GM23248 (cell line): Measurements from ENCODE around the gene VIL1. TPM values are rescaled to one million over a fixed set of nuclear protein-coding genes. Genes with fewer than 3 reads are reported as not detected.

Source experiments
- DNase-seq: peaks from one replicate; pipeline ENCODE4 v3.0.0-alpha.2; 2015
- H2AFZ ChIP-seq: fragments of 200-600 bp; sonication (generic); 2 replicates; pipeline ENCODE4 v1.6.1; 2016; ENCODE audit warnings: antibody characterized with exemption
- H3F3A ChIP-seq: fragments of 200-600 bp; sonication (generic); 2 replicates; pipeline ENCODE4 v1.6.1; 2016; ENCODE audit warnings: mild to moderate bottlenecking, antibody characterized with exemption, mixed run types; ENCODE audit not compliant: insufficient read depth
- H3K27ac ChIP-seq: fragments of 200-600 bp; sonication (generic); 2 replicates; pipeline ENCODE4 v1.5.1; 2016; ENCODE audit warnings: mild to moderate bottlenecking
- H3K27me3 ChIP-seq: fragments of 200-600 bp; sonication (generic); replicated peaks from 2 replicates; pipeline ENCODE4 v1.6.1; 2016; ENCODE audit warnings: mild to moderate bottlenecking; ENCODE audit not compliant: insufficient read depth
- H3K36me3 ChIP-seq: fragments of 200-600 bp; sonication (generic); 2 replicates; pipeline ENCODE4 v1.6.1; 2016; ENCODE audit warnings: low read depth, mild to moderate bottlenecking
- H3K4me1 ChIP-seq: fragments of 200-600 bp; sonication (generic); 2 replicates; pipeline ENCODE4 v1.6.1; 2016; ENCODE audit warnings: mild to moderate bottlenecking; ENCODE audit not compliant: insufficient read depth
- H3K4me2 ChIP-seq: fragments of 200-600 bp; sonication (generic); one replicate; pipeline ENCODE4 v1.6.1; 2016; ENCODE audit warnings: mild to moderate bottlenecking; ENCODE audit not compliant: unreplicated experiment
- H3K4me3 ChIP-seq: fragments of 200-600 bp; sonication (generic); 2 replicates; pipeline ENCODE4 v1.5.1; 2016; ENCODE audit warnings: mild to moderate bottlenecking
- H3K79me2 ChIP-seq: fragments of 200-600 bp; sonication (generic); 2 replicates; pipeline ENCODE4 v1.6.1; 2016; ENCODE audit warnings: mild to moderate bottlenecking; ENCODE audit not compliant: insufficient read depth
- H3K9ac ChIP-seq: fragments of 200-600 bp; sonication (generic); 2 replicates; pipeline ENCODE4 v1.6.1; 2016; ENCODE audit warnings: mild to moderate bottlenecking
- H3K9me2 ChIP-seq: fragments of 200-600 bp; sonication (generic); 2 replicates; pipeline ENCODE4 v1.6.1; 2016; ENCODE audit warnings: mixed run types, mild to moderate bottlenecking, moderate library complexity; ENCODE audit not compliant: insufficient read depth
- H3K9me3 ChIP-seq: fragments of 200-600 bp; sonication (generic); one replicate; pipeline ENCODE4 v1.6.1; 2017; ENCODE audit warnings: low read depth
- H4K20me1 ChIP-seq: fragments of 200-600 bp; sonication (generic); 2 replicates; pipeline ENCODE4 v1.6.0; 2016; ENCODE audit not compliant: insufficient read depth
- EZH2 ChIP-seq: fragments of 200-600 bp; sonication (generic); IDR thresholded peaks from 2 replicates; pipeline ENCODE4 v1.6.1; 2018; ENCODE audit warnings: antibody characterized with exemption, mild to moderate bottlenecking; ENCODE audit not compliant: insufficient read depth, poor library complexity, severe bottlenecking
- EZH2phosphoT487 ChIP-seq: fragments of 200-600 bp; sonication (generic); IDR thresholded peaks from 2 replicates; pipeline ENCODE4 v1.6.1; 2018; ENCODE audit warnings: antibody characterized with exemption, moderate library complexity, mild to moderate bottlenecking, low read depth; ENCODE audit not compliant: insufficient read depth
- WGBS, 2 experiments: methylation state at CpG; one replicate each; pipeline ENCODE4 v1.1.6; 2015 to 2017; ENCODE audit warnings: low lambda C conversion rate in 2 of 2, low coverage in 1 of 2; ENCODE audit errors: missing lambda C conversion rate in 2 of 2; 5-methylcytosine and 5-hydroxymethylcytosine counted together
- in situ Hi-C: fragments of 300-500 bp; cut with MboI; formaldehyde crosslinking; loops from 2 replicates; pipeline ENCODE4 v1.15.0; 2020
- polyA plus RNA-seq: library from polyadenylated mRNA; unstranded; fragments of >200 nt; fragmentation: Nextera tagmentation; extraction: Ambion mirVana; gene quantifications from 2 replicates; pipeline ENCODE4 v1.2.1, GENCODE V29; 2016
- total RNA-seq: library from RNA; depleted of rRNA; stranded (reverse); fragments of >200 nt; shearing (Covaris generic); gene quantifications from 2 replicates; pipeline ENCODE4 v1.2.3, GENCODE V29; 2014

VIL1 gene
- total and polyA plus RNA-seq, 2 experiments from 2014 or later = not detected

GRCh38 chr2:218395826-218396687, 22.9 kb upstream of the VIL1 start:
- no peaks in the 10 kb centered on the region for H3K9me2 ChIP-seq
- peak overlapping the region; percentile 99 for H3K9ac ChIP-seq
- peak overlapping the region; percentile 97 for H3K27ac ChIP-seq
- H3K79me2 ChIP-seq = peaks cover 10% of the 10 kb centered on the region
- H4K20me1 ChIP-seq = no peaks in the 10 kb centered on the region
- peak; percentile 95 for DNase-seq
- H3K4me1 ChIP-seq = peaks cover 13% of the 10 kb centered on the region; the same call in 1 of the 2 replicates
- in situ Hi-C loops = no loop called here
- H3F3A ChIP-seq = peaks cover 15% of the 10 kb centered on the region
- peak overlapping the region; percentile 94 for H2AFZ ChIP-seq
- TF ChIP-seq EZH2phosphoT487 (no peak), EZH2 (no peak)
- WGBS, 2 experiments = 1 to 2% methylated on average over 39 to 57 of the region's 57 CpGs
- peak overlapping the region; percentile 96 for H3K4me2 ChIP-seq
- no peaks in the 10 kb centered on the region for H3K9me3 ChIP-seq
- peak overlapping the region; percentile 95 for H3K4me3 ChIP-seq
- H3K36me3 ChIP-seq = no peaks in the 10 kb centered on the region
- no peaks in the 10 kb centered on the region for H3K27me3 ChIP-seq

- H3K9me3 ChIP-seq = no peaks in the 10 kb centered on the region
- no peaks in the 10 kb centered on the region for H3K9me2 ChIP-seq
- peaks cover 18% of the 10 kb centered on the region for H3K79me2 ChIP-seq
- peak overlapping the region; percentile 96 for H3K4me2 ChIP-seq
- H3K27ac ChIP-seq = peak overlapping the region; percentile 97
- no peaks in the 10 kb centered on the region for H3K27me3 ChIP-seq
- H2AFZ ChIP-seq = peak overlapping the region; percentile 94
- H3K36me3 ChIP-seq = no peaks in the 10 kb centered on the region
- peak; percentile 69 for DNase-seq
- H3K4me1 ChIP-seq = peaks cover 13% of the 10 kb centered on the region; the same call in 1 of the 2 replicates
- in situ Hi-C loops = no loop called here
- peak overlapping the region; percentile 95 for H3K4me3 ChIP-seq
- 1 to 5% methylated on average over 24 to 26 of the region's 27 CpGs for WGBS, 2 experiments
- H4K20me1 ChIP-seq = no peaks in the 10 kb centered on the region
- H3F3A ChIP-seq = peaks cover 15% of the 10 kb centered on the region
- TF ChIP-seq EZH2 (no peak), EZH2phosphoT487 (no peak)
- H3K9ac ChIP-seq = peak overlapping the region; percentile 99
Observed at GRCh38 chr2:218396688-218397462, 22.0 kb upstream of the VIL1 start.

- no peak for DNase-seq
- peak overlapping the region; percentile 99 for H3K9ac ChIP-seq
- in situ Hi-C loops = no loop called here
- peaks cover 24% of the 10 kb centered on the region for H3K79me2 ChIP-seq
- TF ChIP-seq EZH2 (no peak), EZH2phosphoT487 (no peak)
- H3F3A ChIP-seq = peaks cover 15% of the 10 kb centered on the region
- H3K27ac ChIP-seq = peak overlapping the region; percentile 97
- no peaks in the 10 kb centered on the region for H3K9me3 ChIP-seq
- H3K36me3 ChIP-seq = no peaks in the 10 kb centered on the region
- peak overlapping the region; percentile 96 for H3K4me2 ChIP-seq
- H3K4me1 ChIP-seq = peaks cover 13% of the 10 kb centered on the region; the same call in 1 of the 2 replicates
- no peaks in the 10 kb centered on the region for H4K20me1 ChIP-seq
- H2AFZ ChIP-seq = peak overlapping the region; percentile 94
- WGBS, 2 experiments = 2 to 3% methylated on average over 12 of the region's 12 CpGs
- H3K9me2 ChIP-seq = no peaks in the 10 kb centered on the region
- no peaks in the 10 kb centered on the region for H3K27me3 ChIP-seq
- H3K4me3 ChIP-seq = peak overlapping the region; percentile 95
Observed at GRCh38 chr2:218397463-218397819, 21.5 kb upstream of the VIL1 start.

- Histone ChIP-seq H3K9me2 (no peaks in the 10 kb centered on the region), H3K4me2 (peak overlapping the region; percentile 96), H3K79me2 (peaks cover 29% of the 10 kb centered on the region), H3K4me1 (peaks cover 13% of the 10 kb centered on the region; the same call in 1 of the 2 replicates), H3F3A (peaks cover 15% of the 10 kb centered on the region), H3K36me3 (no peaks in the 10 kb centered on the region), H3K9me3 (no peaks in the 10 kb centered on the region), H3K9ac (peak overlapping the region; percentile 99), H3K27ac (peak overlapping the region; percentile 97), H3K27me3 (no peaks in the 10 kb centered on the region), H4K20me1 (no peaks in the 10 kb centered on the region), H3K4me3 (peak overlapping the region; percentile 95), H2AFZ (peak overlapping the region; percentile 32)
- in situ Hi-C loops = no loop called here
- peak; percentile 91 for DNase-seq
- TF ChIP-seq EZH2phosphoT487 (no peak), EZH2 (no peak)
- WGBS, 2 experiments = 0 to 2% methylated on average over 35 of the region's 35 CpGs
Observed at GRCh38 chr2:218397820-218398436, 21.0 kb upstream of the VIL1 start.
